Measurements from ENCODE around the gene MOAP1.

- TF ChIP-seq EZH2 (IDR thresholded peaks at IDR 0.05; ENCODE audit: borderline replicate concordance, low read depth, low read length, poor library complexity, severe bottlenecking) (no peak), CTCF (conservative IDR thresholded peaks at IDR 0.05; ENCODE audit: low read depth, low read length) (no peak)
Observed at GRCh38 chr14:93228550-93228949, 43.9 kb upstream of the MOAP1 start.
